Activated T-cell treated with anti-CD3 and anti-CD28 coated beads for 24 hours (primary cell): ENCODE data around the gene CCDC3.
"Not testable (repeated sequence)": the region's sequence is repeated elsewhere in the genome, so short reads cannot be mapped to it uniquely, and the experiment has no call there.

Source experiments
- DNase-seq: peaks from one replicate; pipeline ENCODE4 v3.0.0-alpha.2; 2020; ENCODE audit warnings: low read depth

Gene CCDC3

GRCh38 chr10:13001041-13001886, at the start of gene CCDC3:
Gene CCDC3 (minus strand): TSS chr10:13001713. CDS start chr10:13001570, 143 bp downstream.
- DNase-seq = no peak

GRCh38 chr10:13051126-13051694, 49.7 kb upstream of the CCDC3 start:
- DNase-seq = no peak

GRCh38 chr10:13049774-13050420, 48.4 kb upstream of the CCDC3 start:
- DNase-seq = no peak

- DNase-seq = no peak
Observed at GRCh38 chr10:13048762-13049161, 47.2 kb upstream of the CCDC3 start.

GRCh38 chr10:13047529-13048206, 46.2 kb upstream of the CCDC3 start:
- no peak for DNase-seq

GRCh38 chr10:13046851-13047528, 45.5 kb upstream of the CCDC3 start:
- no peak for DNase-seq

- no peak for DNase-seq
Observed at GRCh38 chr10:13043520-13043919, 42.0 kb upstream of the CCDC3 start.

GRCh38 chr10:13039761-13040160, 38.2 kb upstream of the CCDC3 start:
- no peak for DNase-seq

GRCh38 chr10:13038391-13038790, 36.9 kb upstream of the CCDC3 start:
- DNase-seq = no peak

GRCh38 chr10:13037832-13038231, 36.3 kb upstream of the CCDC3 start:
- DNase-seq = no peak

GRCh38 chr10:13036841-13037240, 35.3 kb upstream of the CCDC3 start:
- no peak for DNase-seq

- DNase-seq = not testable (repeated sequence)
Observed at GRCh38 chr10:13035731-13036130, 34.2 kb upstream of the CCDC3 start.

- DNase-seq = no peak
Observed at GRCh38 chr10:13026873-13027272, 25.4 kb upstream of the CCDC3 start.

- no peak for DNase-seq
Observed at GRCh38 chr10:13023754-13024153, 22.2 kb upstream of the CCDC3 start.

GRCh38 chr10:13019280-13019679, 17.8 kb upstream of the CCDC3 start:
- DNase-seq = no peak

GRCh38 chr10:13018171-13018570, 16.7 kb upstream of the CCDC3 start:
- no peak for DNase-seq

GRCh38 chr10:13016886-13017285, 15.4 kb upstream of the CCDC3 start:
- no peak for DNase-seq

GRCh38 chr10:13016426-13016825, 14.9 kb upstream of the CCDC3 start:
- no peak for DNase-seq

- no peak for DNase-seq
Observed at GRCh38 chr10:13006037-13006436, 4.5 kb upstream of the CCDC3 start.

GRCh38 chr10:13003759-13004158, 2.2 kb upstream of the CCDC3 start:
- DNase-seq = no peak

- DNase-seq = no peak
Observed at GRCh38 chr10:13003004-13003403, 1.5 kb upstream of the CCDC3 start.

- DNase-seq = no peak
Observed at GRCh38 chr10:13001887-13002212, 337 bp upstream of the CCDC3 start.
